Measurements from ENCODE around the gene PUM2. TPM values are rescaled to one million over a fixed set of nuclear protein-coding genes. Genes with fewer than 3 reads are reported as not detected.

PUM2 gene
- total and polyA plus RNA-seq, 2 of the 8 experiments (the other 6 are each of a cell fraction or from before 2014, with no cell fraction given) = 46.6 to 114 TPM

DNA sequence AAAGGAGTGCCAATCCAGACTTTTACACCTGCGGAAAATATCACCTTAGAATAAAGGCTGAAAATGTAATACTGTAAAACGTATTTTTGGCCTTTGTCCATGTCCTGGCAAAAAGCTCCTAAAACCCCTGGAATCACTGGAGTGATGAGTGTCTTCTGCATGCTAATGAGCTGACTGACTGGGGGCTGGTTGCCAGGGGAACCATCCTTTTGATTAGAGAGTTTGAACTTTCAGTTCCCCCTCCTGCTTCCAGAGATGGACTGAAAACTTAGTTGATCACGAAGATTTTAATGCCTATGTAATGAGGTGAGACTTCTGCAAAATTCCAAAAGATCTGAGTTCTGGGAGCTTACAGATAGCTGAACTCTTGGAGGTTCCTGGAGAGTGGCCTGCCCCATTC lies 20.5 kb downstream of the PUM2 start:
- H4K8ac ChIP-seq (ENCODE audit: extremely low read depth, insufficient read depth, low read length) = no peak overlapping the region
- H3K4me3 ChIP-seq (ENCODE audit: extremely low read depth in 1 of 4, insufficient read depth in 2 of 4, low read depth in 3 of 4, low read length in 4 of 4) = no peak overlapping the region
- H4K5ac ChIP-seq (ENCODE audit: insufficient read length, low read depth, low read length) = no peak overlapping the region
- WGBS, 2 experiments (ENCODE audit: extremely low coverage in 1 of 2, insufficient coverage in 1 of 2, insufficient read length in 1 of 2, insufficient replicate concordance in 2 of 2, low coverage in 1 of 2, low lambda C conversion rate in 2 of 2, missing lambda C conversion rate in 1 of 2) = 81% methylated on average over 3 of the region's 3 CpGs; no CpG with 5 or more reads in 1 of the 2 experiments
- H3K18ac ChIP-seq (ENCODE audit: extremely low read depth, low read length) = no peak overlapping the region
- no peak overlapping the region for H3K9ac ChIP-seq (replicated peaks in 1 of 4; ENCODE audit: extremely low read depth in 1 of 4, low read depth in 3 of 4, low read length in 3 of 4)
- no peak overlapping the region for H3K56ac ChIP-seq (replicated peaks; ENCODE audit: insufficient read length, low read depth, low read length)
- POLR2A ChIA-PET (ENCODE audit: partially characterized antibody) = interaction anchor here (1.3 to 2.8 kb wide), 3 partner anchors 10 to 19 kb away, joined by 3 to 10 read pairs (median 4); no protein-coding TSS in a partner anchor
- no peak overlapping the region for H2BK12ac ChIP-seq (ENCODE audit: low read depth, low read length)
- H2BK20ac ChIP-seq (ENCODE audit: low read length) = no peak overlapping the region
- peaks cover 28 to 30% of the 10 kb centered on the region in 2 experiments for H4K20me1 ChIP-seq (replicated peaks in 1 of 2; ENCODE audit: control insufficient read depth in 1 of 2, insufficient read depth in 2 of 2, low read length in 2 of 2)
- FAIRE-seq (no peak), DNase-seq (ENCODE audit: low read depth in 1 of 2, low spot score in 2 of 2) (no peak)
- H3K27me3 ChIP-seq (replicated peaks in 1 of 4; ENCODE audit: control insufficient read depth in 3 of 4, extremely low read depth in 1 of 4, insufficient read depth in 3 of 4, low read length in 3 of 4) = no peaks in the 10 kb centered on the region
- peaks cover 48 to 97% of the 10 kb centered on the region in 2 experiments for H3K79me2 ChIP-seq (ENCODE audit: control insufficient read depth in 1 of 2, insufficient read depth in 2 of 2, low read length in 2 of 2)
- no peak overlapping the region for H2BK15ac ChIP-seq (ENCODE audit: low read length)
- H3K23me2 ChIP-seq (ENCODE audit: low read depth, low read length) = no peaks in the 10 kb centered on the region
- no peak overlapping the region for H2AK5ac ChIP-seq (ENCODE audit: low read depth, low read length)
- H2BK5ac ChIP-seq (ENCODE audit: low read depth, low read length) = no peak overlapping the region
- H3K36me3 ChIP-seq (ENCODE audit: control insufficient read depth in 2 of 4, insufficient read depth in 4 of 4, low read length in 3 of 4) = peaks cover 0 to 1% (median under 1%) of the 10 kb centered on the region in 4 experiments; a peak in 2 of 8 replicates
- no peak overlapping the region for H3K14ac ChIP-seq (ENCODE audit: insufficient read length)
- no peak overlapping the region for H3K4me2 ChIP-seq (ENCODE audit: insufficient read depth in 1 of 2, low read depth in 2 of 2, low read length in 2 of 2)
- H3K23ac ChIP-seq (ENCODE audit: insufficient read length) = no peak overlapping the region
- no peak overlapping the region for H2AFZ ChIP-seq (ENCODE audit: low read length)
- peaks cover 0 to 4% (median 1%) of the 10 kb centered on the region in 4 experiments; a peak in 2 of 7 replicates for H3K4me1 ChIP-seq (replicated peaks in 1 of 4; ENCODE audit: control insufficient read depth in 3 of 4, insufficient read depth in 4 of 4, low read length in 3 of 4)
- H2BK120ac ChIP-seq (replicated peaks; ENCODE audit: low read depth, low read length) = no peak overlapping the region
- H3K27ac ChIP-seq (ENCODE audit: low read depth, low read length) = no peak overlapping the region
- no peak overlapping the region for H3K4ac ChIP-seq (replicated peaks; ENCODE audit: insufficient read length, low read depth, low read length)
- CTCF ChIA-PET (ENCODE audit: partially characterized antibody) = interaction anchor here (0.9 to 4.2 kb wide), 6 partner anchors 32 to 318 kb away, joined by 3 to 16 read pairs (median 4); no protein-coding TSS in a partner anchor
- peaks cover 10% of the 10 kb centered on the region for H3K79me1 ChIP-seq (ENCODE audit: low read depth, low read length)
- H3K9me3 ChIP-seq (ENCODE audit: insufficient read depth in 2 of 2, low read depth in 1 of 2, low read length in 1 of 2) = no peaks in the 10 kb centered on the region
- H4K91ac ChIP-seq (replicated peaks; ENCODE audit: insufficient read length, low read length) = no peak overlapping the region
- TF ChIP-seq RXRA (IDR thresholded peaks at IDR 0.05; ENCODE audit: insufficient read depth, low read depth, low read length) (no peak), KDM1A (IDR thresholded peaks at IDR 0.05; ENCODE audit: borderline replicate concordance, low read length) (no peak), SRF (IDR thresholded peaks at IDR 0.05; ENCODE audit: low read depth, low read length) (no peak), CBX8 (IDR thresholded peaks at IDR 0.05; ENCODE audit: borderline replicate concordance, low read depth, low read length) (no peak), SP1 (IDR thresholded peaks at IDR 0.05; ENCODE audit: low read depth, low read length) (no peak), FOSL1 (IDR thresholded peaks at IDR 0.05; ENCODE audit: insufficient read depth, low read depth, low read length) (no peak), ASH2L (IDR thresholded peaks at IDR 0.05; ENCODE audit: low read length) (no peak), RNF2 (IDR thresholded peaks at IDR 0.05; ENCODE audit: borderline replicate concordance, low read depth, low read length, missing control alignments, poor library complexity, severe bottlenecking) (no peak), TAF1 (IDR thresholded peaks at IDR 0.05; ENCODE audit: low read depth, low read length) (no peak), SIRT6 (IDR thresholded peaks at IDR 0.05; ENCODE audit: low read length) (no peak)
- TF ChIP-seq, protein P1, sequence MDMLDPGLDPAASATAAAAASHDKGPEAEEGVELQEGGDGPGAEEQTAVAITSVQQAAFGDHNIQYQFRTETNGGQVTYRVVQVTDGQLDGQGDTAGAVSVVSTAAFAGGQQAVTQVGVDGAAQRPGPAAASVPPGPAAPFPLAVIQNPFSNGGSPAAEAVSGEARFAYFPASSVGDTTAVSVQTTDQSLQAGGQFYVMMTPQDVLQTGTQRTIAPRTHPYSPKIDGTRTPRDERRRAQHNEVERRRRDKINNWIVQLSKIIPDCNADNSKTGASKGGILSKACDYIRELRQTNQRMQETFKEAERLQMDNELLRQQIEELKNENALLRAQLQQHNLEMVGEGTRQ (IDR thresholded peaks at IDR 0.05; ENCODE audit: low read length) = no peak

Measured in H1 (cell line).